HepG2 (cell line): ENCODE results near the gene PALMD. TPM values are rescaled to one million over a fixed set of nuclear protein-coding genes. Genes with fewer than 3 reads are reported as not detected.

Source experiments
- ATAC-seq: fragments of 200-7000 bp; cut with Tn5 transposase; 3 replicates; pipeline ENCODE4 v1.9.1; 2020; ENCODE audit warnings: mild to moderate bottlenecking, moderate library complexity
- BruUV-seq: library from RNA; stranded (reverse); fragments of 400-500 nt; replicated peaks from 2 replicates; lab custom pipeline; 2021; lab: Mats Ljungman, UMichigan
- CTCF ChIA-PET: fragments of 300-600 bp; formaldehyde crosslinking; extraction: SDS; loops from one replicate; lab custom pipeline; 2021; ENCODE audit warnings: low total read pairs, inconsistent platforms, low intra/inter-chr PET ratio; lab: Yijun Ruan, JAX
- POLR2A ChIA-PET: fragments of 350-600 bp; sonication (Branson Sonifier 250); formaldehyde crosslinking; loops from one replicate; lab custom pipeline; 2020; ENCODE audit warnings: antibody characterized with exemption, inconsistent platforms; lab: Yijun Ruan, JAX
- DNase-seq: peaks from one replicate; pipeline ENCODE4 v3.0.0-alpha.2; 2015; ENCODE audit warnings: low spot score
- FAIRE-seq: peaks from 3 replicates; lab custom pipeline; 2011; peaks lifted over from hg19 to GRCh38; lab: Jason Lieb, UNC
- H2AFZ ChIP-seq: one replicate; pipeline ENCODE4 v1.6.1; 2011; ENCODE audit warnings: low read length, inconsistent platforms
- H3K27ac ChIP-seq: fragments of 300-600 bp; 3 replicates; pipeline ENCODE4 v1.8.0; 2011; ENCODE audit warnings: mixed run types, mild to moderate bottlenecking, mixed read lengths, low read length, inconsistent platforms; ENCODE audit not compliant: insufficient read depth; ENCODE audit errors: extremely low read length
- H3K27me3 ChIP-seq, 2 experiments: fragments of 200-600 bp in 1 of 2; 2 replicates in 1 of 2; 3 replicates in 1 of 2; pipeline versions ENCODE4 v1.6.0 to v1.8.0; 2011; ENCODE audit warnings: low read length in 2 of 2, mild to moderate bottlenecking in 2 of 2, moderate library complexity in 2 of 2, inconsistent platforms in 1 of 2; ENCODE audit not compliant: insufficient read depth in 2 of 2, control insufficient read depth in 1 of 2
- H3K36me3 ChIP-seq, 2 experiments: fragments of 200-600 bp in 1 of 2; replicated peaks in 1 of 2; 2 replicates in 1 of 2; 3 replicates in 1 of 2; pipeline versions ENCODE4 v1.5.1 to v1.8.0; 2011; ENCODE audit warnings: low read length in 2 of 2, inconsistent platforms in 1 of 2; ENCODE audit not compliant: insufficient read depth in 2 of 2, control insufficient read depth in 1 of 2
- H3K4me1 ChIP-seq: 2 replicates; pipeline ENCODE4 v1.5.1; 2012; ENCODE audit warnings: low read length, inconsistent platforms; ENCODE audit not compliant: insufficient read depth
- H3K4me2 ChIP-seq: 2 replicates; pipeline ENCODE4 v1.6.0; 2011; ENCODE audit warnings: low read depth, low read length, inconsistent platforms
- H3K4me3 ChIP-seq, 3 experiments: fragments of 200-600 bp in 1 of 3; sonication (generic), shearing (Covaris generic) in 1 of 3; replicated peaks in 1 of 3; 2 replicates each; pipeline ENCODE4 v1.5.1; 2011 to 2016; ENCODE audit warnings: low read length in 3 of 3, inconsistent platforms in 2 of 3, low read depth in 2 of 3, mild to moderate bottlenecking in 2 of 3, control low read depth in 1 of 3, mixed read lengths in 1 of 3; ENCODE audit not compliant: insufficient read depth in 1 of 3
- H3K79me2 ChIP-seq: one replicate; pipeline ENCODE4 v1.6.1; 2011; ENCODE audit warnings: low read length, inconsistent platforms; ENCODE audit not compliant: insufficient read depth
- H3K9ac ChIP-seq: 2 replicates; pipeline ENCODE4 v1.6.0; 2011; ENCODE audit warnings: mild to moderate bottlenecking, low read depth, low read length, inconsistent platforms; ENCODE audit not compliant: insufficient read depth
- H3K9me3 ChIP-seq: 2 replicates; pipeline ENCODE4 v1.5.1; 2012; ENCODE audit warnings: mild to moderate bottlenecking, low read length
- H4K20me1 ChIP-seq: 2 replicates; pipeline ENCODE4 v1.6.0; 2011; ENCODE audit warnings: inconsistent platforms, mild to moderate bottlenecking, low read length, moderate library complexity; ENCODE audit not compliant: insufficient read depth
- MAFF ChIP-seq: IDR thresholded peaks from 2 replicates; pipeline ENCODE4 v1.6.1; 2011; ENCODE audit warnings: low read depth, low read length, improper control_type of control experiment
- MAFK ChIP-seq, 2 experiments: IDR thresholded peaks in 1 of 2; conservative IDR thresholded peaks in 1 of 2; 2 replicates each; pipeline ENCODE4 v1.6.1; 2011; ENCODE audit warnings: improper control_type of control experiment in 2 of 2, low read length in 2 of 2
- PRDM15 ChIP-seq: sonication (generic); formaldehyde crosslinking; IDR thresholded peaks from 2 replicates; pipeline ENCODE4 v1.4.0; 2020; ENCODE audit warnings: missing genetic modification reagents
- ZNF263 ChIP-seq: sonication (generic); formaldehyde crosslinking; IDR thresholded peaks from 2 replicates; pipeline ENCODE4 v1.4.0; 2020; ENCODE audit warnings: missing genetic modification reagents
- WGBS: methylation state at CpG from one replicate; pipeline ENCODE4 v1.1.6; 2017; ENCODE audit warnings: low lambda C conversion rate; 5-methylcytosine and 5-hydroxymethylcytosine counted together
- in situ Hi-C: cut with HindIII; loops from 2 replicates; pipeline ENCODE4 v1.10.0; 2017; ENCODE audit warnings: low pct_unique_long_range_greater_than_20kb; ENCODE audit not compliant: extremely low pct_ligation_motif_present
- intact Hi-C: fragments of 100-400 bp; cut with micrococcal nuclease; formaldehyde crosslinking; loops from one replicate; pipeline ENCODE4 v1.10.0; 2022; ENCODE audit not compliant: unreplicated experiment
- polyA plus RNA-seq, 8 experiments: library from polyadenylated mRNA; depleted of rRNA in 3 of 8; stranded (reverse) in 7 of 8; unstranded in 1 of 8; fragments of >200 nt; fragmentation: Illumina TruSeq in 4 of 8; extraction: Trizol in 4 of 8; gene quantifications; 2 replicates each; pipeline versions ENCODE4 v1.2.1 to v1.2.3, GENCODE V29; 2011 to 2016; ENCODE audit warnings: low read depth in 4 of 8, missing spikeins in 1 of 8, mixed read lengths in 1 of 8; ENCODE audit not compliant: insufficient read depth in 1 of 8
- total RNA-seq, 5 experiments: library from RNA; depleted of rRNA; stranded (reverse); fragments of >200 nt; fragmentation: Illumina TruSeq; extraction: Trizol; gene quantifications; 2 replicates each; pipeline ENCODE4 v1.2.3, GENCODE V29; 2016; ENCODE audit warnings: low read depth in 1 of 5
- TF ChIP-seq, protein P1 (sequence below): sonication (generic); formaldehyde crosslinking; IDR thresholded peaks from 2 replicates; pipeline ENCODE4 v1.8.1; 2023; ENCODE audit warnings: mild to moderate bottlenecking, inconsistent platforms, moderate library complexity, missing genetic modification reagents, borderline replicate concordance

Gene PALMD
- total and polyA plus RNA-seq, 2 of the 13 experiments (the other 11 are each of a cell fraction or from before 2014, with no cell fraction given) = 5.5 to 31.1 TPM

DNA sequence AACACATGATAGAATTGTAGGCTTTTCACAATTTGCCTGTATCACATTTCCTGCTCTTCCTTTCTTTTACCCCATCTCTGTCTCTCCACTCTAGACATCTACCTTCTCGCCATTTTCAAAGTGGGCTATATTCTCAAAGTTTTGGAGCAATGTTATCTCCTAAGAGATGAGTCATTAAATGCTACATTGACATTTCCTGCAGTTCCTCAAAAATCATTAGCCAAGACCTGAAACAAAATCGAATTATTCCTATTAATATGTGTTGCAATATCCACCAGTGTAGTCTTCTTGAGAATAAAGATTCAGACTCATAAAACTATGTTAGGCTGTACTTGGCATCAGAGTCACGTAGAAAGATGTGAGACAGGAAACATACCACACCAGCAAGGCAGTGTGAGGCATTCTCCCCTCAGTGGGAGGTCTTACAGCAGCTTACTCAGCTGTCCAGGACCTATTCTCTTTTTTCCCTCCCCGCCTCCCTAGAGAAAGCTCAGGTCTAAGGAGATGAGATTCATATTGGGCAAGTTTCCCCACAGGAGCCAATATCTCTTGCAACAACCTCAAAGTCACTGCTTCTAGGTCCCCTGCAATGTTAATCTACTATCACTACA, 81.8 kb downstream of the PALMD start:
- CTCF ChIA-PET = no interaction called here
- intact Hi-C loops = no loop called here
- no peak overlapping the region for H3K9ac ChIP-seq
- peaks cover 4 to 16% of the 10 kb centered on the region in 2 experiments; a peak in 3 of 5 replicates for H3K36me3 ChIP-seq
- WGBS = 90% methylated on average over 4 of the region's 4 CpGs
- DNase-seq (no peak), ATAC-seq (no peak), FAIRE-seq (no peak)
- no peak overlapping the region for H2AFZ ChIP-seq
- no TSS peak for BruUV-seq
- no peak overlapping the region for H3K27ac ChIP-seq
- no peaks in the 10 kb centered on the region for H3K27me3 ChIP-seq
- POLR2A ChIA-PET = no interaction called here
- no peaks in the 10 kb centered on the region for H3K9me3 ChIP-seq
- H3K4me3 ChIP-seq = no peak overlapping the region
- in situ Hi-C loops = no loop called here
- no peak overlapping the region for H3K4me2 ChIP-seq
- H4K20me1 ChIP-seq = no peaks in the 10 kb centered on the region
- peaks cover 15% of the 10 kb centered on the region for H3K4me1 ChIP-seq
- no peaks in the 10 kb centered on the region for H3K79me2 ChIP-seq
- TF ChIP-seq MAFF = peak; percentile 23; the same call in 1 of the 2 replicates
- TF ChIP-seq, protein P1, sequence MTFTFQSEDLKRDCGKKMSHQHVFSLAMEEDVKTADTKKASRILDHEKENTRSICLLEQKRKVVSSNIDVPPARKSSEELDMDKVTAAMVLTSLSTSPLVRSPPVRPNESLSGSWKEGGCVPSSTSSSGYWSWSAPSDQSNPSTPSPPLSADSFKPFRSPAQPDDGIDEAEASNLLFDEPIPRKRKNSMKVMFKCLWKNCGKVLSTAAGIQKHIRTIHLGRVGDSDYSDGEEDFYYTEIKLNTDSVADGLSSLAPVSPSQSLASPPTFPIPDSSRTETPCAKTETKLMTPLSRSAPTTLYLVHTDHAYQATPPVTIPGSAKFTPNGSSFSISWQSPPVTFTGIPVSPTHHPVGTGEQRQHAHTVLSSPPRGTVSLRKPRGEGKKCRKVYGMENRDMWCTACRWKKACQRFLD (CRISPR knock-in tag) = no peak
- no peak for TF ChIP-seq PRDM15 (CRISPR knock-in tag)
- TF ChIP-seq ZNF263 (CRISPR knock-in tag) = no peak
- peak; percentile 14 to 29; a peak in 1 of 4 replicates for TF ChIP-seq MAFK (conservative IDR thresholded peaks at IDR 0.05 in 1 of 2, IDR thresholded peaks at IDR 0.05 in 1 of 2; ENCODE audit: low read length in 2 of 2)
